NCI-H128 (cell line): ENCODE data around the gene TTC34.

Source experiments
- DNase-seq: peaks from one replicate; lab custom pipeline; 2025; ENCODE audit not compliant: unreplicated experiment; lab: John Stamatoyannopoulos, UW

Gene TTC34

DNA sequence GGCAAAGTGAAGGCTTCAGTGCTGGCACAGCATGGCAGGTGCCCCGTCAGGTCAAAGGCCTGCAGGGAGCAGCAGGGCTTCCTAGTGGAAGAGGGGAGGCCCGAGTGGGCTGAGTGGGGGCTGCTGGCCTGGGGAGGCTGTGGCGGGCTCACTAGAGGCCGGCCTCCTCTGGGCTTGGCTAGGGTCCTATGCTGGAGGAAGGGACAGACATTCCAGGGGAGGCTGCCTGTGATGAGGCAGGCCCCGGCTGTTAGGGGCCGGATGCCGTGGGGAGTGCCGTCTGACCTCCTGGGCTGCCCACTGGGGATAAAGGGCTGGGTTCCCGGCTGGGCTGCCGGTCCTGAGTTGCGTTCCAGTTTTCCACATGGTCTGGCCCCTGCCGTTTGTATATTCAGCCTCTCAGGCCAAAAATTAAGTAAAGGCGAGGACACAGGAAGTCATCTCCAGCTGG is 193.8 kb downstream of the TTC34 start:
- DNase-seq = no peak

DNA sequence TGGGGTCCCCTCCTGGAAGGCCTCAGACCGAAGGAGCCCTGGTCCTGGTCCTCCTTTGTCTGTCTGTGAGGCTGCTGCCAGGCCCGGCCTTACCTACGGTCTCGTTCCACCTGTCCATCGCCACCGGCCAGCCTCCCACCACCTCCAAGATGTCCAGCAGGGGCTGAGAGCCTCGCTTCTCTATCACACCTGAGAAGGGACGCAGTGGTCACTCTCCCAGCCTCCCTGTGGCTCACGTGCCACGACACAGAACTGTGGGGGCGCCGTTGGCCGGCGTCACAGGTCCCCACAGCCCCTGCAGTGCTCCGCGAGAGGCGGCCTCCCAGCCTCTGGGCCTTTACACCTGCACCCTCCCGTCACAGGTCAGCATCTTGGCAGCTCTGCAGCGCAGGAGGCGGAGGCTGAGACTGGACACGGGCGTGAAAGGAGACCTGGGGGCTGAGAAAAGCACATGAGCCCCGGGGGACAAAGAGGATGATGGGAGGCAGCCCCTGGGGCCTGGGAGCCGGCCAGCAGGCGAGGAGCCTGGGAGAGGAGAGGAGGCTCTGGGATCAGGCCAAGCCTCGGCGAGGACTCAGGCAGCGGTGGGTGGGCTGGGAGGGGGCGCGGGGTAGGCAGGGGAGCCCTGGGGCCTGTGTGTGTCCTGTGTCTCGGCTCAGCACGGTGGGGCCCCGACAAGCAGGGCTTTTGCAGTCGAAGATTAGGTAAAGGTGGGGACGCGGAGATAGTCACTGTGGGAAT is 194.4 kb downstream of the TTC34 start:
- DNase-seq = no peak

DNA sequence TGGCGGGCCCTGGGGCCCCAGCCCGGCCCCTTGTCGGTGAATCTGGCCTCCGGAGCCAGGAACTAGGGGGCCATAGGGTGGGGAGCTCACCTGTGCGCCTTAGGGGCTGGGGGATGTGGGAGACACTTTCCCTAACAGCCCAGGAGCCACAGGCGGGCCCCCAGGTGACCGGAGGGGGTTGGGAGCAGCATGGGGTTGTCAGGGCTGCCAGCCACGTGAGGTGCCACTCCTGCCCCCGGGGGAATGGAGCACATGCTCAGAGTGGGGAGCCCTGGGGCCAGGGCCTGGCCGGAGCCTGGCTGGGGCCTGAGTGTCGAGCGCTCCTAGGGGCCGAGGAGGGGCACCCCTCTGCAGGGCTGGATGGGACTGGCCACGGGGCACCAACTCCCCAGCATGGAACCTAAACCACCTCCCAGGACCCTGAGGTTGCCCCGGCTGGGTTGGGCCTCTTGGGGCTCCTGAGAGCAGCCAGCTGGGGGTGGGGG is 195.1 kb downstream of the TTC34 start:
- no peak for DNase-seq

DNA sequence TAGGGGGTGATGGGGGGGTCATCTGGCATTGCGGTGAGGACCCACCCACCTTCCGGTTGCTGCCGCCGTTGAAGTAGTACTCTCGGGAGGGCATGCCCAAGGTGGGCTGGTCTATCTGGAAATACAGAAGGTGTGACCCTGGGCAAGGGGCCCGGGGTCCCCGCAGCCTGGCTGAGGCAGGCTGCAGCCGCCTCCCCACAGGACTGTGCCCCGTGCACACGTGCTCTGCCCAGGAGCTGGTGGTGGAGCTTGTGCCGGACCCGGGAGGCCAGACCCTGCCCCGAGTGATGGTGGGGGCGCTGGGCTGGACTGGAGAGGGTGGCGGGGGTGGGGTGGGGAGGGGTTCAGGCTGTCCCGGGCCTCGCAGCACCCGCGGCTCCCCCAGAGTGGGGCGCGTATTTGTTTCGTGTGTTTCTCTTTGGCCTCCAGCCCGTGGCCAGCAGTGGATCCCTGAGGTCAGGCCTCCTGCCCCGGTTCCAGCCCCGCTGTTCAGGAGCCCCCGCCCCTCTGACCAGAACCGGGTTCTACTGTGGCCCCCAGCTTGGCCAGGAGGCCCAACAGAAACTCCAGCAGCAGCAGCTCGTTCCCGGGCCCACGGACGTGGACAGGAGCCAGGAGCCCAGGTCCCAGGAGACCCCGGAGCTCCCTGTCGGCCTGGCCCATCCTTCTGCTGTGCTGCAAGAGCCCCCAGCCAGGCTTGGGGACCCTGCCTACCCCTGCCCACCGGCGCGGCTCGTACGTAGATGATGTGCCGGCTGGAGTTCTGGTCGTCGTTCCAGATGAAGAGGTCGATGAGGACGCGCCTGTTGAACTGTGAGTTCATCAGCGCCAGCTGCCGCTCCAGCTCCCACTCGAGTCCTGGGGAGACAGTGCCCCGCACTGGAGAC is 195.7 kb downstream of the TTC34 start:
- DNase-seq = no peak

DNA sequence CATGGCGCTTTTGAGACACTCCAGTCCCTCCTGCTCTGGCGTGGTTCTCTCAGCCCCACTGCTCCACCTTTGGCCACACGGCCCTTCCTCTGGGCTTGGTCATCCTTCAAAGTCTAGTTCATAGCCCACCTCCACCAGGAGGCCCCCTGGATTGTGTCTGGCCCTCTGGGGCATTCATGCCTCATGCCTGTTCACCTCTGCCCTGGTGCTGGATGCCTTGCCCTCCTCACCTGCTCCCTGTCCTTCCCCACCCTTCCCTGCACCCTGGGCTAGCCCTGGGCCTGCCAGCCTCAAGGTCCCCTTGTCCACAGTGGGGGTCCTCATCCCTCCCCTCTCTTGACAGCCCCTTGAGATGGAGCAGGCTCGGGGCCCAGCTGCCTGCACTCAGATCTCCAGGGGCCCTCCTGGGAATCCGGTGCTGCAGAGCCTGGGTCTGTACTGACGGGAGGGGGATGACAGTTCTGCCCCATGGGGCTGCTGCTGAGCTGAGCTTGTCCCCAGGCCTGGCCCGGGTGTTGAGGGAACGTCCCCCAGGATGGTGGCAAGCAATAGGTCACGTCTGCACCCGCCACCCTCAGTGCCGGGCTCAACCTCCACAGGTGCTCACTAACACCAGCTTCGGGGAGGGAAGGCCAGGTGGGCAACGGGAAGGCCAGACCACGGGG is 196.5 kb downstream of the TTC34 start:
- no peak for DNase-seq

DNA sequence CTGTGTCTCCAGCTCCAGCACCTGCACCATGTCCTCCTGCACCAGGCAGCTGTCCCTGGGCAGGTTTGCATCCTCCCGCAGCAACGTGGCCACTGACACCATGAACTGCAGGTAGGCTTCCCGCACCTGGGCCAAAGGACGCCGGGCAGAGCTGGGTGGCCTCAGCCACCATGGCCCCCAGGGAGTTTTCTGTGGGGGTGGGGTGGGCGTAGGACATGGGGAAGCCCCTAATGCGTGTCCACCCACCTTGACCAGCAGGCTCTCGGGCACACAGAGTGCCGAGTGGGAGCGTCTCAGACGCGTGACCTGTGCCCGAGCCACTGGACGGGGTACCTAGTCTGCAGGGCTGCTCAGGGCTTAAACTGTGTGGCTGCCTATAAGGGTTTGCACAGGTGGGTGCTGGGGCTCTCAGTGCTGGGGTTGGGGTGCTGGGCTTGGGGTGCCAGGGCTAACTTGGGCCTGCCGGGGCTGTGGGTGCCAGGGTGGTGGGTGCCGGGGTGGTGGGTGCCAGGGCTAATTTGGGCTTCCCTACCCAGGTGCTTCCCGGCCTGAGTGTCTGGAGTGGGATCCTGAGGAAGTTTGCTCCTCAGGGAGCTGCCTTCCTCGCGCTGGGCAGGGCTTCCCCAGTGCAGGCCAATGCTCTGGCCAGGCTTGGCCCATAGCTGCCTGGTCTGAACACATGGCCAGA is 197.2 kb downstream of the TTC34 start:
- DNase-seq = no peak

DNA sequence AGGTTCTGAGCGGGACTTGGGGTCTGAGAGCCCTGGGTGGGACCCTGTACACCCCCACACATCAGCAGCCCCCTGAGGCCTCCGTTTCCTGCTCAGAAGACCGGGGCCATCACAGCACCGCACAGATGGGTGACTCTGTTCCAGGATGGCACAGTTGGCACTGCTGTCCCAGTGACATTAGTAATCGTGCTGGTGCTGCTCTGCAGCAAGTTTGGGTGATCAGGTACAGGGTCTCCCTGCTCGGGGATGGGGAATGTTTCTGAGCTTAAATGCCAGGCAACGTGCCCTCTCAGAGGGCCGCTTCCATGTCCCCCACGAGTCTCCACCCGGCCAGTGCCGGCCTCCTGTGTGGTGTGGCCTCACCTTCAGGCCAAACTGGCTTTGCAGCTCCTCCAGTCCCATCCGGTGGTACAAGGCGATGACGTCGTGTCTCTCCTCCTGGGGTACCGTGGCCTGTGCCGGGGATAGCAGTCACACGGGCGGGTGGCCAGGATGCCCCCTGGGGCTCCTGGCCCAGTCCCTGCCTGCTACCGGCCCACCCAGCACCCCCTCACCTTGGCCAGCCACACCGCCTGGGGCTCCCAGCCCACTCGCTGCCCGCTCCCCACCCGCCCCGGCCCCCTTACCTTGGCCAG is 197.9 kb downstream of the TTC34 start:
- DNase-seq = no peak

DNA sequence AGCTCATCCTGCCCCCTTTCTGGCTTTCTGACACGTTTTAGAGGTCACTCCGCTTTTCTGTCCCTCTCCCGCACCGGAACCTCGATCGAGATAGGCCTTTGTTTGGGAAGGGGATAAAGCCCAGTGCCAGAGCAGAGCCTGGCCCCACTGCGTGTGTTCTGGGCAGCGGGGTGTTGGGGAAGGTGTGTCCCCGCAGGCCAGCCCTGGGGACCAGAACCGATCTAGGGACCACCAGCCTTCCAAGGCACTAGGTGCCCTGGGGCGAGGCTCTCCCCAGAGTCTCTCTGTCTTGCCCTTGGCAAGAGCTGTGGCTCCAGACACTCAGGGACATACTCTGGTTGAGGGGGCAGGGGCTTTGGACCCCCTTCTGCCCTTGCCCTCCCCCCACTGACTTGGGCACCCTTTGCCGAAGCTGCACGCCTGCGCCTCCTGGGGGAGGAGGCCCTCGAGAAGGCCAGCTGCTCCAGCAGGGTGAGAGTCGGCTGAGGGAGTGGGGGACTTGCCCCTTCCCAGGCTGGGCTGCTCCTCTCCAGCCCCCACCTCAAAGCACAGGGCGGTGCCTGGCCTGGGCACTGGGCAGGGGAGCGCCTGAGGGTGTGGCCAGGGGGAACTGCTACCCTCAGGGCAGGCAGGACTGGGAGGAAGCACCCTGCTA is 198.5 kb downstream of the TTC34 start:
- no peak for DNase-seq

DNA sequence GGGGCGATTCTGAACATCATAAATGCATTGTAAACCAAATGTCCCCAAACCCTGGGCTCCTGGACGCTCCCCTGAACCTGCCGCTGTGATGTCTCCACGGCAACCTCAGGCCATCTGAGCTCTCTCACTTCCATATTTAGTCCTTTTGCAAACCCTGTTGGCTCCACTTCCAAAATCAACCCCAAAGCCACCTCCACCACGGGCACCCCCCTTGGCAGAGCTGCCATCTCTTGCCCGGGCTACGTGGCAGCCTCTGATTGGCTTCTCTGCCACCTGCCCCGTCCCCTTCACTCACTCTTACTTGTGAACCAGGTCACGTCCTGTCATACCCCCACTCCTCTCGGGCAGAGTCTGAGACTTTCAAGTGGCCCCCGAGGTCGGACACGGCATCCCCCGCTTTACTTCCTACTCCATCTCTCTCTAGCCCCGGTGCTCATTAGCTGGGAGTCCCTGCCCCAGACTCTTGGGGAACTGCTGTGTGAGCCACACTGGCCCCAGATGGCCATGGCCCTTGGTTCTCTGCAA is 199.1 kb downstream of the TTC34 start:
- no peak for DNase-seq

DNA sequence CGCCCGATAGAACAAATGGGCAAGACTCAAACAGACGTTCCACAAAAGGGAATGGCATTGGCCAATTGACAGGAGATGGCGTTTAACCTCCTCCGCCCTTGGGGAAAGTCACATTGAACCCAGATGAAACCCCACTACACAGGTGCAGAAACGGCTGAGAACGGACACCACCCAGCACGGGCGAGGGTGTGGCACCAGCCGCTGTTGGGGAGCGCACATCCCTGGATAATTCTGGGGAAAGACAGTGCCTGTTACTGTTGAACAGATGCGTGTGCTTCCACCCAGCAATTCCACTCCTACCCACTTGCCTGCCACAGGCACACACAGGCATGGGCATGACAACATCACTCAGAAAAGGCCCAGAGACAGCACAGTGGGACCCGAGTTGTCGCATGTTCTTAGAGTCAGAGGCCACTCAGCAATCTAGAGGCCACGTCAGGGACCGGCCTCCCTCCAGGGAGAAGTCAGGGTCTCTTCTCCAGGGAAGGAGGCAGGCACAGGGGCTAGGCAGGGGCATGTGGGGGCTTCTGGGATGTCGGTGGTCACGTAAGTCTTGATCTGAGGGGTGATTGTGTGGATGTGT is 199.7 kb downstream of the TTC34 start:
- no peak for DNase-seq

DNA sequence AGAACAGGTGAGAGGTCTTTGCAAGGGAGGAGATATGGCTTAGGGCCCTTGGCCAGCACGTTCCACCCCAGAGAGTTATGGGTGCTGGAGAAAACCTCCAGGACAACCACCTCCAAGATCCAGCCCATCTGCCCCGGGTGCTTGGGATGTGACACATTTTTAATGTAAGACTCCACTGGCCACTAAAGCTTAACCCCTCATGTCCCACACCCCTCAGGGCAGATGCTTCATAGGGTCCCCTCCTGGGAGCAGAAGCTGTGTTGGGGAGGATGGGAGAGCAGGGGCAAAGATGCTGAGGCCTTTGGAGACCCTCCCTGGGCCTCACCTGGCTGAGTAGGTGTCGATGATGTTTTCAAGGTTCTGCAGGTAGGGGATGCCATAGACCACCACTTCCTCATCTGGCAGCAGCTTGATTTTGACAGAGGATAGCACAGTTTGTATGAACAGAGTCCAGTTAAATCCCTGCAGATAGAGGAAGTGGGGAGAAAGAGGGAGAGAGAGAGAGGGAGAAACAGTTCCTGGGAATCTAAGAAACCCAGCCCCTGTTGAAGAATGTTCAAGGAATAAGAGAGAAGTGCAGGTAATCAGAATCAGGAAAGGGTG is 203.1 kb downstream of the TTC34 start:
- no peak for DNase-seq

DNA sequence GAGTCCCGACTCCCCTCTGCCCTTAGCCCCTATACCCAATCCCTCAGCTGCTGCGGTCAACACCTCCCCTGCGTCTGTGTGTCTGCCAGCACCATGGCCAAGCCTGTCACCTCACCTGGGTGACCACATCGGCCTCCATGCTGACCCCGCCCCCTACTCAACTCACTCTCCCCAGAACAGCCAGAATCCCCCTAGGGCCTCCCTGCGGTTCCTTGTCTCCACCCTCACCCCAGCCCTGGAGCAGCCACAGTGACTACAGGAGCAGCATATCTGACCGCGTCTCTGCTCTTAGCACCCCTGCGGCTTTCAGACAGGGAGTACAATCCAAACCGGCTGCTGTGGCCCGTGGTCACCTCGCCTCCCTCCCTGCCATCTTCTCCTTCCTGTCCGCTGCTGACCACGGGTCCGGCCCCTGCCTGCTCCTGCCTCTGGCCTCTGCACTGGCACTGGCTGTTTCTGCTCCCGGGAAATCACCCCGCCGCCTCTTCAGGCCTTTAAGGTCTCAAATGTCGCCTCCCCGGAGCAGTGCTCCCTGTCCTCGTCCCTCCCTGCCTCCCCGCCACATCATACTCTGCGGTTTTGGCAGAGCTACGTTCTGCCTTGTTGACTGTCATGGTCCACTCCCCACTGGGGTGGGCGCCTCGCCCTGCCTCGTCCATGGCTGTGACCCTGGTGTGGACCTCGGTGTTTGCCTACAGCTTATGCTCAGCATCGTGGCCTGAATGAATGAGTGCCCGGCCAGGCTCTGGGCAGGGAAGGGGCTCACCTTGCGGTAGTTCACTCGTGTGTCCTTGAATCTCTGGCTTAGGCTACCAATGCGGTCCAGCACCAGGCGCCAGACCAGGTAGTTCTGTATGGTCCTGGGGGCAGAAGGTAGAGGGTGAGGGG is 203.8 kb downstream of the TTC34 start:
- DNase-seq = no peak

DNA sequence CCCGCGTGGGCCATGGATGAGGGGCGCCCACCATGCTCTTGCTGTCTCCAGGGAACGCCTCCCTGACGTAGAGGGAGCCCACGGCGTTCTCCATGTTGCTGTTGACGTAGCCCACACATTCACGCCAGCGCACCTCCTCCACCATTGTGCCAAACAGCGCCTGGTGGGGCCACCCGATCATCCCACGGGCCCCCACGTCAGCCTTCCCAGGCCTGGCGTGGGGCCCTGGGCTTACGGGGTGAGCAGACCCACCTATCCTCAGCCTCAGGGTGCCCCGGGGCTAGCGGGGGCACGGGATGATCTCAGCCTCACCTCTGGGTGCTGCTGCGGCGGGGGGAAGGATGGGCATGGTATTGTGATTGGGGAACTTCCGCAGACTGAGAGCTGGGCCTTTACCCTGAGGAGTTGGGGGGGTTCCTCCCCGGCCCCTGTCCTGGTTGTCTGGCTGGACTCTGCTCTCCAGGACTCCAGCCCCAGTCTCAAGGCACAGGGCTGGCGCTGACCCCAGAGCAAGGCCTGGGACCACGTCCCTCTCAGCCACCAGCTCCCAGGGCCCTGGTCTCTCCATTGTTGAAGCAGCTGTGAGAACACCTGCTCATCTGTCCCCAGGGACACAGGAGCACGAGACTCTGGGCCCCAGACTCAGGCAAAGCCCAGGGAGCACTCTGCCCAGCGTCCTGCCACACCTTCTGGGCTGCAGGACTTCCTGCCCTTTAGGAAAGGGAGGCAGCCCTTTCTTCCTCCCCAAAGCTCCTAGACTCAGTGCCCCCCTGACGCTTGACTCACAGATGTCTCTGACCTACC is 204.8 kb downstream of the TTC34 start:
- DNase-seq = no peak

DNA sequence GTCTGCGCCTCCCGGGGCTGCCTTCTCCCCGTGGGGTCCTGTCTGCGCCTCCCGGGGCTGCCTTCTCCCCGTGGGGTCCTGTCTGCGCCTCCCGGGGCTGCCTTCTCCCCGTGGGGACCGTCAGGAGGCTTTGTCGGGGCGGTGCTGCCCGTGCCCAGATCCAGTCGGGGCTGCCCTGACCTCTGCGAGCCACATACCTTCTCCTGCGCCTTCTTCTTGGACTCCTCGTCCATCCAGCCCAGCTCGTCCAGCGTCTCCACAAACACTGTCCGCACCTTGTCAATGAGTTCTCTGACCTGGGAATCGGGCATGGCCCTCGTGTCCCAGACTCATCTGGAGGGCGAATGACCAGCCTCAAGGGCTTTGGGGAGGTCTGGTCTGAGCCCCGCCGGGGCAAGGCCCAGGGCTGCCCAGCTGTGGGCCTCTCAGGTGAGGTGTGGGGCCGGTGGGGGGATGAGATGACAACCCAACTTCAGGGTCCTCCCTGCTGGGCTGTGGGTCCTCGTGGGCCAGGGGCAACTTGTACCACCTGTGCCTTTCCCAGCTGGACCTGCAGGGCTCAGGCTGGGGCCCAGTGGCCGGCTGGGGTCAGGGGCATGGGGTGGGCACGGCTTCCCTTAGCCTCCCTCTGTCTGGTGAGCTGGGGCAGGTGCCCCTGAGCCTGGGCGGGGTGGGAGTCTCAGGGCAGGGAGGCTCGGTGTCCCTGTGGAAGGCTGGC is 205.5 kb downstream of the TTC34 start:
- DNase-seq = no peak

DNA sequence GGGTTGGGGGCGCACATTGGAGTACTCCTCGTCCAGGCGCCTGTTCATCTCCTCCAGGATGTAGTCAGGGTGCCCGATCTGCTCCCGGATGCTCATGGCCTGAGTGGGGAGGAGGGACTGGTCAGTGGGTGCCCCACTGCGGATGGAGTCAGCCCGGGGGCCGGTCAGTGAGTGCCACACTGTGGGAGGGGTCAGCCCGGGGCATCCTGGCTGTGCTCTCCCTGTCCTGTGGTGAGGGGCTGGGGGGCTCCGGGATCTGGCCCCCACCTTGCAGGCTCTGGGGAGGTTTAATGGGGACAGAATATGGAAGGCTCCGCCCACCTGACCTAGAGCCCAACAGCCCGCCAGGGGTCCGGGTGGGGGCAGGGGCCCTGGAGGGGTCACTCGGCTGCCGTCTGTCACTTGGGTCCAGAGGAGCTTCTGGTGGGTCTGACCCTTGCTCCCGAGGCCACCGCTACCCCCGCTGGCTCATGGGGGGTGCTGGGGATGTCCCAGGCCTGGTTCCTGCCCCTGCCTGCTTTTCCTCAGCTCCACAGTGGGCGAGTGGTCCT is 206.2 kb downstream of the TTC34 start:
- DNase-seq = no peak

DNA sequence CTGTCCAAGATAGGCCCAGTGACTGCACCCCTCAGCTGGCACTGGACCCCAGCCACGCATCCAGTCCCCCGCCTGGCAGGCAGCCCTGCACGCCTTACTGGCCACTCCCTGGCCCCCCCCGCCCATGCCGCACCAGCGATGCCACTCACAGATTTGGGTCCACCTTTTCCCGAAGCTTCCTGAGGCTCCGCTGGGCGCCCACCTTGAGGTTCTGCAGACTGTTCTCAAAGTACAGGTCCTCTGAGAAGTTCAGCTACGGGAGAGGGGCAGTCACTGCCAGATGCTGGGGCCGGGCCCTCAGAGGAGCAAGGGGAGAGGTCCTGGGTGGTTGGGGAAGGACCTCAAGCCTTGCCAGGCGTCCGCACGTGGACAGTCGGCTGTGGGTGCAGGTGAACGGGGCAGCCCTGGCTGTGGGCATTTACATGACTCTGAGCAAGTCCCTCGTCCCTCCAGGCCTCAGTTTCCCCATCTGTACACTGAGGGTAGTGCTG is 206.8 kb downstream of the TTC34 start:
- no peak for DNase-seq
